Erythroblast (primary cell): ENCODE results near the gene PSMG1.

Experiments
- GATA1 ChIP-seq: IDR thresholded peaks from 2 replicates; pipeline ENCODE4 v1.6.1; 2011; ENCODE audit warnings: low read depth, mild to moderate bottlenecking, control low read depth, low read length, moderate library complexity
- POLR2A ChIP-seq: IDR thresholded peaks from 2 replicates; pipeline ENCODE4 v1.6.1; 2011; ENCODE audit warnings: mild to moderate bottlenecking, low read length

- TF ChIP-seq POLR2A (no peak), GATA1 (no peak)
Observed at GRCh38 chr21:39134288-39134810, 48.9 kb downstream of the PSMG1 start.
